Measurements from ENCODE around the gene DOCK6.
A peak's percentile ranks its signal among the peaks of the same experiment; 100 is the strongest.

The DOCK6 gene

DNA sequence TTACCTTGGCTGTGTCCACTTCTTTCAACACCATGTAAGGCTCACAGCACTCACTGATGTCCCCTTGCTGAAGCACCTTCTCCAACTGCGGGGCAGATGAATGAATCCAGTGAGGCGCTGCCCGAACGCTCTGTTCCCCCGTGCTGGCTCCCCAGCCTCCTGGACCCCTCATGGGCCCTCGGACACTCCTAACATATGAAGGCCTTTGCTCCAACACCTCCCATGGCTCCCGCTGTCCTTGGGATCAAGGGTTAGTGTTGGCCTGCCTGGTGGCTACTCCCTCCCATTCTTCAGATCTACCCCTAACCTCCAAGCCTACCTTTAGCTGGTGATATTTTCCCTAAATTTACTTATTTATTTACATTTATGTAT is 18.5 kb downstream of the DOCK6 start:
- no peak for DNase-seq

DNA sequence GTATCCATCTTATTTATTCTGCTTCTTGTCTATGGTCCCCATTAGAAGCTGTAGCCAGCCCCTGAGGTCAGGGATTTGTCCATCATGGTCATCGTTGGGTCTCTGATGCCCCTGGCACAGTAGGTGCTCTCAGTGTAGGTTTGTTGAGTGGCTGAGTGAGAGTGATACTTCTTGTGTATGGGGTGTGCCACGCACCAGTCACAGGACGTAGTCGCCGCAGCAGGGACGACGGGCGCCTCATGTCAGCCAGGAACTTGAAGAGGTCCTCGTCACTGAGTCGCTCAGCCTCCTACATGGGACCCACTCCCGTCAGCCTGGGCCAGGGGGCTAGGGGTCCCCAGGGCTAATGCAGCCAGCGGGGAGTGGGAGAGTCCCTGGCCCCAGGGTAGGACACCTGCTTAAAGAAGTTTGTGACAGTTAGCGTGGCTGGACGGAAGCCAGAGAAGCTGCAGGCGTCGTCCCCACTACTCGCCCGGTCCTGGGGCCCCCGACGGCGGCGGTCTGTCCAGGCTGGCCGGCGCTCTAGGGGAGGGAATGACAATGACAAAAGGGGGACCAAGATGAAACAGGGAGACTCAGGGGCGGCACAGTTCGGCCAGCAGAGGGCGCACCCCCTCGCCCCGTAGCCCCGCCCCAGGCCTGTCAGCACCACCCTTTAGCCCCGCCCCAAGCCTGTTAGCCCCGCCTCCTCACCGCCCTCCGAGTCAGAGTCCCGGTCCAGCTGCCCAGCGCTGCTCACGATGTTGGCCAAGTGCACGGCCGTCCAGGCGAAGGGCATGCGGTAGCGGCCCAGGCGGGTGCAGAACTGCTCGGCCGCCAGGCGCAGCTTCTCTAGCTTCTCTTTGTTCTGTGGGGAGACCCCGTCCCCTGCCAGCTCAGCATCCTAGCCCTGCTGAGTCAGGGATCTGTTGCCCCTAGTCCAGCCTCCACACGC is 19.2 kb downstream of the DOCK6 start:
- DNase-seq: peak; percentile 93 to 95

DNA sequence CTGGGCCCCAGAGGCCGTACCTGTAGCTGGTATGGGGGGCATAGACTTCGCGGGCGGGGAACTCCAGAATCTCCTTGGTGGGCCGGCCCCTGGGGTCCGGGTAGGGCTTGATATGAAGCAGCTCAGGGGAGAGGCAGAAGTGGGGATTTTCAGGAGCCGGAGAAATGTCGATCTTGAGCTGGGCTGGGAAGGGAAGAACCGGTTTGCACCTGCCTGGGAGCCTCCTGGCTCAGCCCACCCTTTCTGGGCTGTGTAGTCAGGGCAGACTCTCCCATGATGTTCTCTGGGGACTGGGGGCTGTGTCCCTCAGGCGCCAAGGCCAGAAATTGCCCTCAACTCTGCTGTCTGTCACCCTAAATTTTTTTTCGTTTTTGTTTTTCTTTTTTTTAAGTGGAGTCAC is 20.3 kb downstream of the DOCK6 start:
- no peak for DNase-seq

DNA sequence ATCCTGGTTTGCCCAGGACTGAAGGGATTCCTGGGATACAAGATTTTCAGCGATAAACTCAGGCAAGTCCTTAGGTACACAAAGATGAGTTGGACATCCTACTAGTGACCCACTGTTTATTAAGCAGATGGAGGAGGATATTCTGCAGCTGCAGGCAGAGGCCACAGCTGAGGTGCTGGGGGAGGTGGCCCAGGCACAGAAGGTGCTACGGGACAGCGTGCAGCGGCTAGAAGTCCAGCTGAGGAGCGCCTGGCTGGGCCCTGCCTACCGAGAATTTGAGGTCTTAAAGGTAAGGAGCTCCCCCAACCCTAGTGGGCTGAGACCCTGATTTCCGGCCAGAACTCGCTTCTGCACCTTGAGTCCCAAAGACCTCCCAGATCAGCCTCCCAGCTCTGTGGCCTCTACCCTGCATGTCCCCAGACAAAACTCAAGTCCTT is 22.3 kb downstream of the DOCK6 start:
- no peak for DNase-seq

DNA sequence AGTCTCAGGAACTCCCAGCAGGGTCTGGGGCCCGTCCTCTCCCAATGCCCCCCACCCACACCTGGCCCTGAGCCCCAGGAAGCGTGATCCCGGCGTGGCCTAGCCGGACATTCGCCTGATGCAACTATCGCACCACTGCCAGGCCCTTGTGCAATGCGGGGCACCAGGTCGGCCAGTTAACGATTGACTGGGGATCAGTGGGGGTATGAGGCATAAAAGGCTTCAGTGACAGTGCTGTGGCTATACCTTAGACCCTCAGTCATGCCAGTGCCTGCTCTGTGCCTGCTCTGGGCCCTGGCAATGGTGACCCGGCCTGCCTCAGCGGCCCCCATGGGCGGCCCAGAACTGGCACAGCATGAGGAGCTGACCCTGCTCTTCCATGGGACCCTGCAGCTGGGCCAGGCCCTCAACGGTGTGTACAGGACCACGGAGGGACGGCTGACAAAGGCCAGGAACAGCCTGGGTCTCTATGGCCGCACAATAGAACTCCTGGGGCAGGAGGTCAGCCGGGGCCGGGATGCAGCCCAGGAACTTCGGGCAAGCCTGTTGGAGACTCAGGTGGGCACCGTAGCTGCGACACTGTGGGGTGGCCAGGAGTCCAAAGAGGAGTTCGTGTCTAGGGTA is 22.8 kb downstream of the DOCK6 start, which contains the start of gene ANGPTL8:
Gene ANGPTL8 (plus strand): TSS at position 243 of the 624 bp plus-strand sequence. CDS start 19 bp downstream, at position 262.
- no peak for DNase-seq

DNA sequence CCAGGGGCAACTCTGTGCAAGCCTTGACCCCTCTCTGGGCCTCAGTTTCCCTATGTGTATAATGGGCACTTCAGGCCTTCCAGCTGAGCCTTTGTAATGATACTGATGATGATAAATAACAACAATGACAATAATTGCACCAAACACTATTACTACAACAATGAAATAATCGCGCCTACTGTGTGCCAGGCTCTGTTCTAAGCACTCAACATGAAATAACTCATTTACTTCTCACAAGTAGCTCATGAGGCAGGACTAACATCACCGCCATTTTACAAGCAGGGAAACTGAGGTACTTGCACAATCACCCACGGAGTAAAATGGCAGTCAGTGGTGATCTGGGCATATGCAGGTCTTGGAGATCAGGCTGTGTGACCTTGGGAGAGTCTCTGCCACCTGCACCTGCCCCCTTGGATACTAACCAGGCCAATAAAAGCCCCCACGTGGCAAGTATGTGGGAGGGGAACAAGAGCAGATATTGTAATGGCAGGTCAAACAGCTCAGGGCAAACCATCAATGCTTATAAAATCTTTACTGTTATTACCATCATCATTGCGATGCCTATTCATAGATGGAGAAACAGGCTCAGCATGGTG is 23.4 kb downstream of the DOCK6 start:
- no peak for DNase-seq

DNA sequence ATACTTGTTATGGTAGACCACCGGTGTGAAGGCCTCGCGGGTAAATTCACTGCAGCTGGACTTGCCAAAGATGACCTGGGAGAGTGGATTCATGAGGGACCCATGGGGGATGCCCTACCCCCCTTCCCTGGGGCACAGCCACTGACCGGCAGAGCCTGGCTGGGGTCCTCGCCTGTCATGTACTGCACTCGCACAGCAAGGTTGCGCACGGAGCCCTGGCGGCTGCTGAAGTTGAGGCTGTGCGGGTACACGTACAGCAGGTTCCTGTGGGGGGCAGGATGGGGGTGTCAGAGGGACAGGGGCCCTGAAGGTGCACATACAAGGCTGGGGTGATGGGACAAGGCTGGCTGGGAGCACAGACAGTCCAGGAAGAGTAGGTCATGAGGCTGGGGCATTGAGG is 24.3 kb downstream of the DOCK6 start:
- DNase-seq: no peak

DNA sequence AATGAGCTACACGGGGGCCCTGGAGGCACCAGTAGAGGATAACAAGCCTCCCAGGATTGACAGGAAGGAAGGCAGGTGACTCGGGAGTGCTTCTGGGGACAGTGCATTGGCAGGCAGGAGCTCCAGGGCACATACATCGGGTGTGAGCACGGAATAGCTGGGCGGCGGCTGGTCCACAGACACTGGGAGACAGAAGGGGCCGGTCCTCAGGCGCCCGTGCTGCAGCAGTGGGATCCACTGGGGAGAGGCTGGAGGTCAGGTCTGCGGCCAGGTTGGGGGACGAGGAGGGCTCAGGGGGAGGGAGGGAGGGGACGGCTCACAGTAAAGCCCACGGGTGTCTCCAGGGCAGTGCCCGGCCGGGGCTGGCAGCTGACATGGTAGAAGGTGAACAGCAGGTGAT is 25.0 kb downstream of the DOCK6 start:
- no peak for DNase-seq

DNA sequence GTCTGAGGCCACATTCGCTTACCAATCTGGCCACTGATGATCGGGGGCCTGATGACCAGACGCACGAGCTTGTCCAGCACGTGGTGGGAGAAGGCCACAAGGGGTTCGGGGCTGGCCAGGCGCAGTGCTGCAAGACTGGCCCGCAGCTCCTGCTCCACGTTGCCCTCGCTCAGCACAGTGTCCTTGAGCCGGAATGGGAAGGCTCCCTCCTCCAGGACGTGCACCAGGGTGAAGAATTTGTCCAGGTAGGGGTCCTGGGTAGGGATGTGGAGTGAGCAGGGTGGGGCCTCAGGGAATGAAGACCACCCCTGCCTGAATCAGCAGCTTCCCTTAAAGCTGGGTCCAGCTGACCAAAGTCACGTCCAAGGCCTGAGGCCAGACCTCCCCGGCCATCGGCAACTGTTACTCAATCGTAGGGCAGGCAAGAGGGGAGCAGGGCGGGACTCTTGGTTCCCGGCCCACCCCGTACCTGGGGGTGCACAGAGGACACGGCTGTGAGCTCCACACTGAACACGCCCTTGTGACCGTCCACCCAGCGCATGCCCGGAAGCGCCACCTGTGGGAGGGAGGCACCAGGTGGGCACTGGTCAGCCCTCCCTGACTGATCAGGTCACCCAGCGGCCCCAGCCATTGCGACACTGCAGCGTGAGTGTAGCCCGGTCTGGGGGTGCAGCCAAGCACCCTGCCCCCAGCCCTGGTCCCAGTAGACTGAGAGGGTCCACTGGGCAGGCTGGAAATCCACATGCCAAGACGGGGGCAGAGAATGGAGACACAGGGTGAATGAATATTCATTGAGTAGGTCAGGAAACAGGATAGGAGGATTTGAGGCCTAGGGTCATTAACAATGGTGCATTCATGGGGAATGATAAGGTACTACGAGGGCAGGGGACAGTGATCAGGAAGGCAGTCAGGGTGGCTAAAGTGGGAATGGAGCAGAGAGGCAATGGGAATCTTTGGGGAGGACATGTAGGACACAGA is 25.7 kb downstream of the DOCK6 start:
- DNase-seq: no peak

DNA sequence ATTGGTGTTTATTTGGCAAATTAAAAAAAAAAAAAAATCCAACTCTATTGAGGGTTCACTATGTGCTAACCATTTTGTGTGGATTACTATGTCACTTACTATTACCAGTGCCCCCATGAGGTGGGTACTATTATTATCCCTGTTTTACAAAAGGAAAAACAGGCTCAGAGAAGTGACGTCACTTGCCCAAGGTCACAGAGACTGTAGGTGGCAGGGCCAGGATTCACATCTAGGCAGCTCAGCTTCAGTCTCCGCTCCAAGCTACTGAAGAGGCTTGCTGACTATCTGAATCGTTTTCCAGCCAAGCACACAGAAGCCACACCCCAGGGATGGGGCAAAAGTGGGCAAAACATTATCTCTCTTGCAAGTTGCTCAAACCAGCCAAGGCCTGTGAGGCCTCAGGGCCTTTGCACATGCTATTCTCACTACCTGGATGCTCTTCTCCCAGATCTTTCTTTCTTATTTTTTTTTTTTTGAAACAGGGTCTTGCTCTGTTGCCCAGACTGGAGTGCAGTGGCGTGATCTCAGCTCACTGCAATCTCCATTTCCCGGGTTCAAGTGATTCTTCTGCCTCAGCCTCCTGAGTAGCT is 27.7 kb downstream of the DOCK6 start:
- no peak for DNase-seq

DNA sequence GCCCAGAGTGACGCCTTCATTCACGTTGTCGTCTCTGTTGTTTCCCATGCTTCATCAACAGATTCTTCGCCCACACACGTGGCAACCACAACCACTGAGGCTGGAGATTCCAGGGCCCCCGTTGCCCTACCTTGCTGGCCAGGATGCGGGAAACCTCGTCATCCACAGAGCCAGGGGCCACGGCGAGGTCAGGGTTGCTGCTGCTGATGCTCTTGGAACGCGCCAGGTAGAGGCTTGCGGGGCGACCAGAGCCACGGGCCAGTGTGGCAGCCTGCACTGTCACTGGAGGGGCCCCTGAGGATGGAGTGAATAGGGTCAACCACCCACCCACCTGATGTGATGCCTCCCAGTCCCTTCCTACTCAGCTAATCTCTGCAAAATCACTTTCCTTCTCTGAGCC is 29.3 kb downstream of the DOCK6 start:
- DNase-seq: no peak

DNA sequence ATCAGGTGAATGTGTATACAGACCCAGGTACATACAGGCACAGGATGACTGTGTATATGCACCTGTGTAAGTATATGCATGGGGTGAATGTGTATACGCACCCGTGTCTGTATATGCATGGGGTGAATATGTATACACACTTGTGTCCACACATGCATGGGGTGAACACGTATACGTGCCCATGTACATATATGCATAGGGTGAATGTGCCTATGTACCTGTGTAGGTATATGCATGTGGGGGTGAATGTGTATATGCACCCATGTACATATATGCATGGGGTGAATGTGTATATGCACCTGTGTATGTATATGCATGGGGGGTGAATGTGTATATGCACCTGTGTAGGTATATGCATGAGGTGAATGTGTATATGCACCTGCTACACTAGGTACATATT is 29.8 kb downstream of the DOCK6 start:
- DNase-seq: no peak

DNA sequence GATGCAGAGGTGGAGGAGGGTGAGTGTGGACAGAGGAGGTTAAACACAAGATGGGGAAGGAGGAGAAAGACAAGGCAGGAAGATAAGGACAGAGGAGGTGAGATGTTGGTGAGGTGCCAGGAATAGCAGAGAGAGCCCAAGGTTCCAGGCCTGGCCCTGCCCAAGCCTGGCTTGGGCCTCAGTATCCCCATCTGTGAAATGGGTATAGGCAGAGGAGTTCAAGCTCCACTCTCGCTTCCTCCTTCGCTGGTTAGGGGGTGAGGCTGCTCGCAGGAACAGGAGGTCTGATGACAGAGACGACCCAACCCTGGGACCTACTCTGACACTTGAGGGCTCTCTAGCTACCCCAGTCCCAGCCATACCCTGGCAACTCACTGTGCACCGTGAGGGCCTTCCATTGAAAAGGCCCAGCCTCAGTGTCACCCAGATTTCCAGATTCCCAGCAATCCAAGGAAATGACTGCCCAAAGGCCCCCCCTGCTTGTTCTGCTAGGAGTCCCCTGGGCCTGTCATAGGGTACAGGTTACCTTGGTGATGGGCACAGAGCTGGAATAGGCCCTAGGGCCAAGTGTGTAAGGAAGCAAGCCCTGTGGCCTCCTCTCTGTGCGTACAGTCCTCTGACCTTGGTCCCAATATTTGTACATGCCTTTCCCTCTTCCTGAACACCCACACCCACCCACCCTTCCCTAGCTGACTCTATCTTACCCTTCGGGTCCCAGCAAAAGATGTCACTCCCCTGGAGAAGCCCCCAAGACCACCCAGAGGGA is 31.5 kb downstream of the DOCK6 start:
- no peak for DNase-seq

DNA sequence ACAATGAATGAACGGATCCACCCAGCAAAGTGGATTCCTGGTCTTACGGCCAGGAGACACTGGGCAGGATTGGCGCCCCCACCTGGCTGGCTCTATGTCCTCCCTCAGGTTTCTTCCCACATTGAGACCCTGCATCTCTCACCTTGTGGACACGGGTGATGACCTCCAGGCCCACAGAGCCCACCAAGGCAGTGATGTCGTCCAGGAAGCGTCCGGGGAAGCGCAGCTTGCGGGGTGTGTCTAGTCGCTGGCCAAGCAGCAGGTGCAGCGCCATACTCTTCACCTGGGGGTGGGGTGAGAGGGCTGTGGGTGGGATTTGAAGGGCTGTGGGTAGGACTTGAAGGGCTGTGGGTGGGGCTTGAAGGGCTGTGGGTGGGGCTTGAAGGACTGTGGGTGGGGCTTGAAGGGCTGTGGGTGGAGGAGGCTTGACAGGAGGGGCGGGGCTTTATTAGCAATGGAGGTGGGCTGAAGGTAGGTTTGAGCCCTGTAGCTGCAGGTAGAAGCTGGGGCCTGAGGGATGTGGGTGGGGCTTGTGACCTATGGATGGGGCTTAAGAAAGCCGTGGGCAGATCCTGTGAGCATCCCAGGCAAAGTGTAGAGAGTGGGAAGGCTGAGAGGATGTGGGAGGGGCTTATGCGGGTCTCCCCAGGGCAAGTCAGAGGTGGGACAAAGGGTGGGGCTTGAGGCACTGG is 35.0 kb downstream of the DOCK6 start:
- DNase-seq: no peak

DNA sequence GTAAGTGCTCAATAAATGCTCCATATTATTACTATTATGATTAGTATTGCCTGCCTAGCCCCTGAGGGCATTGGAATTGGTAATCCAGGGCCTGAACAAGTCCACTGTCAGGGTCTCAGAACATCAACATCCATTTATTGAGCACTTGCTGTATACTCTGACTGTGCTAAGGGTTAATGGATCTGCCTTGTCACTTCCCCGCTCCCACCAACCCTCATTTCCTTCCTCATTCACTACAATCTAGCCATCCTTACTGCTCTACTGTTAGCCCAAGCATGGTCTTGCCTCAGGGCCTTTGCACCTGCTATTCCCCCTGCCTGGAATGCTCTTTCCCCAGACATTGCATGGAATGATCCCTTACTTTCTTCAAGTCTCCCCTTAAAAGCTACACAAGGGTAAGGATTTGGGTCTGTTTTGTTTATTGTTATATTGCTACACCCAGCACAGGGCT is 35.6 kb downstream of the DOCK6 start:
- no peak for DNase-seq

DNA sequence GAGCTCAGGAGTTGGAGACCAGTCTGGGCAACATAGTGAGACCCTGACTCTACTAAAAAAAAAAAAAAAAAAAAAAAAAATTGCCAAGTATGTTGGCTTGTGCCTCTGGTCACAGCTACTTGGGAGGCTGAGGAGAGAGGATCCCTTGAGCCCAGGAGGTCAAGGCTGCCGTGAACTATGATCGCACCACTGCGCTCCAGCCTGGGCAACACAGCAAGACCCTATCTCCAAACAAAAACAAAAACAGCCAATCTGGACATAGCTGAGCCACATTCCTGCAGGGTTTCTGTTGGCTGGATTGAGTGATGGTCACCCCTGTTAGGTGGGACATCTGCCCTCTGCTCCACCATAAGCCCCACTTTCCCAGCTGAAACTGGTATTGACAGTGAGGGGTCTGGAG is 36.5 kb downstream of the DOCK6 start:
- no peak for DNase-seq

DNA sequence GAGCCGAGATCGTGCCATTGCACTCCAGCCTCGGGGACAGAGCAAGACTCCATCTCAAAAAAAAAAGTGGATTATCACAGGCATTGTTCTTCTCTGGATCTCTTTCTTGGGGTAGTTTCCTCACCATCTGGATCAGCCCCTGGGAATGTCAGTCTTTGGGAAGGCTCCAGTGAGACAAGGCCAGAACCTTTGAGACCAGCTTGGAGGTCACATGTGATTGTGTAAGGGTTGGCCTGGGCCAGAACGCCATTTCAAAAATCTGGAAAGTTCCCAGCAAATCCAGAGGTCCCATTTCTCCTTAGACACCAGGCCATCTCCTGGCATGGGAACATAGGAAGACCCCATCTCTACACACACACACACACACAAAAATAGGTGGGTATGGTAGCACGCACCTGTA is 37.2 kb downstream of the DOCK6 start:
- no peak for DNase-seq

DNA sequence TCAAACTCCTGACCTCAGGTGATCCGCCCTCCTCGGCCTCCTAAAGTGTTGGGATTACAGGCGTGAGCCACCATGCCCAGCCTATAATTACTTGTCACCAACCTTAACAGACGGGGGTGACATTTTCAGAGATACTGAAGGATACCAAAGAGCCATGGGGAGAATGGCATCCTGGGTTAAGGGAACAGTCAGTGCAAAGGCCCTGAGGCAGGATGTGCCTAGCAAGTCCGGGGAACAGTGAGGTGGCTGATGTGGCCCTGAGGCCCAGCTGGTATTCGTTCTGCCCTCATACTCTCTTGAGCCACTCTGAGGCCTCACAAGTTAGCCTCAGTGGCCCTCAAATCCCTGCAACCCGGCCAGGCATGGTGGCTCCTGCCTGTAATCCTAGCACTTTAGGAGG is 37.9 kb downstream of the DOCK6 start:
- DNase-seq: no peak

DNA sequence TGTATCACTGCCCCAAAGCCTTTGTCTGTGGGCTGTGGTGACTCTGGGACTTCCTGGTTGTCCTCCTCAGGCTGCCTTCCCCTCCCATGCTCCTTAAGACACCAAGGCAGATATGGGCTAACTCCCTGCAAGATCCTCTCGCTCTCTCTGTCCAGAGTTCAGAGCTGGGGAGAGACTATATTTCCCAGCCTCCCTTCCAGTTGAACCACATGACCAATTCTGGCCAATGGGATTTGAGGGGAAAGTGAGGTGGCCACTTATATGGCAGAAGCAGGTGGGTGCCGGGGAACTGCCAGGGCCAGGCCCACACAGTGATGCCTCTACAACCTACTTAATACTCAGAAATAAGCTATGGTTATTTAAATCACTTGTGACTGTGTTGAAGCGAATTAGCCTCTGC is 39.1 kb downstream of the DOCK6 start:
- DNase-seq: no peak

DNA sequence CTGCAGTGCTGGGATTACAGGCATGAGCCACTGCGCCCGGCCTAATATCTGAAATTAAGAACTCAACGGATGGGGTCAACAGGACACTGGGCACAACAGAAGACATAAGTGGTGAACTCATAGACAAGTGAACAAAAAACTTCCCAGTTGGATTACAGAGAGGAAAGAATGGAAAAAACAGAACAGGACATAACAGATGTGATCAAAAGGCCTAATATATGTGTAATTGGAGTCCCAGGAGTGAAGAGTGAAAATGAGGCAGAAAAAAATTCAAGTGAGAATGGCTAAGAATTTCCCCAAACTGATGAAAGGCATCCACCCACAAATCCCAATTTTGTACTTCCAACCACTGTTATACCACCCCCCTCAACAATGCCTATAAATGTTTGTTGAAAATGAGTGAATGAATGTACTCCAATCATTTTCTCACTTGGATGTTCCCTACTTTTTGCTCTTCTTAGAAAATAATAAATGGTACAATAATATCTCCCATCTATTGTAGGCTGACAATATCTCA is 41.2 kb downstream of the DOCK6 start:
- DNase-seq: no peak

DNA sequence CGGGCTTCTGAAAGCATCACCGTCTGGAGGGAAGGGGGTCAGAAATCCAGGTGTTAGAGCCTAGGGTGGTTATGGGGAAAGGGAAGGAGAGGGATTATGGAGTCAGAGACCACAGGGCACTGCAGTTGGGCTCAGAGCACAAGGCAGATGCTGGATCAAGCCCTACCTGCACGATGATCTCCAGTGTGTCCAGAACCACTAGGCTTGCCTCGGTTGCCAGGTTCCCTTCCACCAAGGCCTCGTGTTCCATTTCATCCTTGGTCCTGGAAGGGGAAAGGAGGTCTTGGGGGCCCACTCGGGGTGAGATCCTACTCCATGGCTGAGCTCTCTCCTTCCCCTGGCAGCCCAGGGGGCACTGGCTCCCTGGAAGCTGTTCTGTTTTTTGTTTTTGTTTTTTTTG is 47.9 kb downstream of the DOCK6 start:
- no peak for DNase-seq

Data from stimulated activated CD4-positive, alpha-beta T cell treated with anti-CD3 and anti-CD28 coated beads, Interleukin-2, amount 100 ng/mL, for 48 hours (primary cell).